ENCODE data around the gene HNRNPA3. TPM values are rescaled to one million over a fixed set of nuclear protein-coding genes. Genes with fewer than 3 reads are reported as not detected.

Gene HNRNPA3
- total and polyA plus RNA-seq, 2 donors (not counting 3 experiments of a cell fraction or from before 2014, with no cell fraction given), result 57.5 to 316 TPM

GRCh38 chr2:177262092-177262491 is 49.5 kb downstream of the HNRNPA3 start:
- peak overlapping the region; percentile 94 for H3K27ac ChIP-seq (ENCODE audit: insufficient read depth, low read depth, low read length)
- peak overlapping the region; percentile 100 for H3K4me2 ChIP-seq (ENCODE audit: insufficient read depth, low read length)
- peaks cover 72% of the 10 kb centered on the region for H3K79me2 ChIP-seq (ENCODE audit: control insufficient read depth, insufficient read depth, low read length)
- CTCF ChIA-PET, result interaction anchor here (1.2 to 4.8 kb wide), 7 partner anchors 17 to 153 kb away, joined by 4 to 136 read pairs (median 31); no protein-coding TSS in a partner anchor
- FAIRE-seq, result no peak
- DNase-seq (ENCODE audit: low read depth, low spot score), result peak; percentile 37
- TF ChIP-seq JUN (IDR thresholded peaks at IDR 0.05; ENCODE audit: borderline replicate concordance, insufficient read depth, insufficient read length, low read depth) (no peak), MAX (IDR thresholded peaks at IDR 0.05; ENCODE audit: insufficient read depth, insufficient read length) (no peak), MYC (IDR thresholded peaks at IDR 0.05; ENCODE audit: low read depth, low read length) (no peak), CTCF (IDR thresholded peaks at IDR 0.05; ENCODE audit: extremely low read depth in 1 of 2, insufficient read depth in 1 of 2, low read depth in 1 of 2, low read length in 2 of 2) (no peak)
- H3K9me1 ChIP-seq (replicated peaks; ENCODE audit: control insufficient read depth, extremely low read depth, insufficient read depth, low read length), result no peaks in the 10 kb centered on the region
- no peaks in the 10 kb centered on the region for H3K9me3 ChIP-seq (replicated peaks; ENCODE audit: control insufficient read depth, insufficient read depth, low read length)
- dilution Hi-C loops (cut with MboI; ENCODE audit: extremely low pct_ligation_motif_present, low sequenced_read_pairs), result no loop called here
- no peak overlapping the region for H2AFZ ChIP-seq (ENCODE audit: low read depth, low read length)
- BruUV-seq (replicated peaks), result no TSS peak
- H4K20me1 ChIP-seq (replicated peaks; ENCODE audit: control insufficient read depth, extremely low read depth, insufficient read depth, low read length), result peaks cover 17% of the 10 kb centered on the region
- peaks cover 27% of the 10 kb centered on the region for H3K4me1 ChIP-seq (ENCODE audit: control insufficient read depth, extremely low read depth, insufficient read depth, low read length)
- peak overlapping the region; percentile 79 to 98 (median 90) for H3K4me3 ChIP-seq (replicated peaks in 1 of 3; ENCODE audit: insufficient read depth in 1 of 3, low read depth in 1 of 3, low read length in 3 of 3)
- POLR2A ChIA-PET, result no interaction called here
- H3K27me3 ChIP-seq (ENCODE audit: control insufficient read depth in 2 of 2, insufficient read depth in 2 of 2, low read length in 2 of 2), result no peaks in the 10 kb centered on the region
- intact Hi-C loops (cut with micrococcal nuclease), result loop anchor here (5.0 kb wide), 1 partner anchor 35 kb away; no protein-coding TSS in a partner anchor
- peak overlapping the region; percentile 97 for H3K9ac ChIP-seq (replicated peaks; ENCODE audit: extremely low read depth, insufficient read depth, low read length)
- peaks cover 0 to 2% of the 10 kb centered on the region in 2 experiments for H3K36me3 ChIP-seq (ENCODE audit: control insufficient read depth in 2 of 2, extremely low read depth in 1 of 2, insufficient read depth in 2 of 2, low read length in 2 of 2)

All from endothelial cell of umbilical vein (primary cell).